ENCODE data around the gene ATP2A1. TPM values are rescaled to one million over a fixed set of nuclear protein-coding genes. Genes with fewer than 3 reads are reported as not detected.

Gene ATP2A1
- total and polyA plus RNA-seq, 7 donors: 0.36 to 1.6 (median 0.85) TPM; not detected in 3

- Histone ChIP-seq H3K4me3 (no peak overlapping the region), H3K9me3 (no peaks in the 10 kb centered on the region), H3K27me3 (no peaks in the 10 kb centered on the region), H3K36me3 (peaks cover 4 to 50% (median 18%) of the 10 kb centered on the region in 4 donors), H3K27ac (no peak overlapping the region), H3K4me1 (no peaks in the 10 kb centered on the region)
- no peak for DNase-seq
- 30 to 66% methylated on average over 19 of the region's 19 CpGs for WGBS, 2 donors
- no peak for TF ChIP-seq EP300 (IDR thresholded peaks at IDR 0.05)
- no peak for TF ChIP-seq POLR2AphosphoS5 (IDR thresholded peaks at IDR 0.05)
- no peak for TF ChIP-seq CTCF (IDR thresholded peaks at IDR 0.05)
- TF ChIP-seq POLR2A (IDR thresholded peaks at IDR 0.05): no peak
- intact Hi-C loops (cut with DNase I): no loop called here
Observed at GRCh38 chr16:28910086-28911031, 32.1 kb downstream of the ATP2A1 start.

- TF ChIP-seq EP300 (IDR thresholded peaks at IDR 0.05) (no peak), CTCF (IDR thresholded peaks at IDR 0.05) (no peak), POLR2A (IDR thresholded peaks at IDR 0.05) (no peak), POLR2AphosphoS5 (IDR thresholded peaks at IDR 0.05) (no peak)
- H3K36me3 ChIP-seq: peaks cover 4 to 57% (median 20%) of the 10 kb centered on the region in 4 donors
- WGBS, 2 donors: 87 to 93% methylated on average over 12 of the region's 12 CpGs
Observed at GRCh38 chr16:28912558-28912957, 34.3 kb downstream of the ATP2A1 start.

GRCh38 chr16:28913946-28914724 lies 35.8 kb downstream of the ATP2A1 start:
- Histone ChIP-seq H3K36me3 (peaks cover 0 to 61% (median 20%) of the 10 kb centered on the region in 4 donors), H3K4me1 (no peaks in the 10 kb centered on the region), H3K27ac (no peak overlapping the region), H3K4me3 (no peak overlapping the region), H3K27me3 (no peaks in the 10 kb centered on the region), H3K9me3 (no peaks in the 10 kb centered on the region)
- intact Hi-C loops (cut with DNase I): no loop called here
- no peak for DNase-seq
- TF ChIP-seq CTCF (IDR thresholded peaks at IDR 0.05) (no peak), EP300 (IDR thresholded peaks at IDR 0.05) (no peak), POLR2A (IDR thresholded peaks at IDR 0.05) (no peak), POLR2AphosphoS5 (IDR thresholded peaks at IDR 0.05) (no peak)
- WGBS, 2 donors: 93% methylated on average over 29 of the region's 29 CpGs

More at GRCh38 chr16:28912558-28912957, 34.3 kb downstream of the ATP2A1 start:
- Histone ChIP-seq H3K9me3 (no peaks in the 10 kb centered on the region), H3K27ac (no peak overlapping the region), H3K4me3 (no peak overlapping the region), H3K4me1 (no peaks in the 10 kb centered on the region), H3K27me3 (no peaks in the 10 kb centered on the region)
- no peak for DNase-seq
- intact Hi-C loops (cut with DNase I): no loop called here

DNA sequence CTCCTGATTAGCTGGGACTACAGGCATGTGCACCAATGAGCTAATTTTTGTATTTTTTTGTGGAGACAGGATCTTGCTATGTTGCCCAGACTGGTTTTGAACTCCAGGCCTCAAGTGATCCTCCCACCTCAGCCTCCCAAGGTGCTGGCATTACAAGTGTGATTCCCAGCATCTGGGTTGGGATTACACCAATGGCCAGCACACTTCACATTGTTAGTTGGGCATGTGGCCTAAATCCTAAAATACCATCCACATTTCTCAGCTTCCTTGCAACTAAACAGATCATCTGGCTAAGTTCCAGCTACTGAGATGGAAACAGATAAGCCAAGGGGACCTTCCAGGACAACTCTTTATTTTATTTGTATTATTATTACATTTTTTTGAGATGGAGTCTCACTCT lies 36.9 kb downstream of the ATP2A1 start:
- Histone ChIP-seq H3K36me3 (peaks cover 0 to 67% (median 25%) of the 10 kb centered on the region in 4 donors), H3K4me1 (no peaks in the 10 kb centered on the region), H3K9me3 (no peaks in the 10 kb centered on the region), H3K27me3 (no peaks in the 10 kb centered on the region), H3K27ac (no peak overlapping the region), H3K4me3 (no peak overlapping the region)
- DNase-seq: no peak
- TF ChIP-seq CTCF (IDR thresholded peaks at IDR 0.05) (no peak), POLR2AphosphoS5 (IDR thresholded peaks at IDR 0.05) (no peak), POLR2A (IDR thresholded peaks at IDR 0.05) (no peak), EP300 (IDR thresholded peaks at IDR 0.05) (no peak)
- intact Hi-C loops (cut with DNase I): no loop called here
